ENCODE measurements around the gene LDB2. TPM values are rescaled to one million over a fixed set of nuclear protein-coding genes. Genes with fewer than 3 reads are reported as not detected.

The LDB2 gene
- total RNA-seq, 2 donors from 2014 or later, result 11.4 to 14.5 TPM

- no peaks in the 10 kb centered on the region for H3K36me3 ChIP-seq (ENCODE audit: control insufficient read depth, insufficient read depth, low read length)
- H3K27ac ChIP-seq (ENCODE audit: low read depth, low read length), result no peak overlapping the region
- no peak for TF ChIP-seq CTCF (conservative IDR thresholded peaks at IDR 0.05)
- H3K4me3 ChIP-seq (ENCODE audit: low read length), result no peak overlapping the region
- no peaks in the 10 kb centered on the region for H3K27me3 ChIP-seq (ENCODE audit: control insufficient read depth, insufficient read depth, low read length, poor library complexity, severe bottlenecking)
- WGBS, 2 experiments (ENCODE audit: insufficient coverage in 1 of 2, insufficient read length in 1 of 2), result 91 to 97% methylated on average over 3 of the region's 3 CpGs
- Mint-ChIP-seq H3K4me3 (no peak overlapping the region), H3K27ac (no peak overlapping the region), H3K27me3 (ENCODE audit: insufficient read depth) (no peaks in the 10 kb centered on the region), H3K36me3 (ENCODE audit: low read depth) (no peaks in the 10 kb centered on the region), H3K4me1 (peaks cover 19% of the 10 kb centered on the region), H3K9me3 (no peaks in the 10 kb centered on the region)
- DNase-seq, result no peak
- no peak overlapping the region for H3K9ac ChIP-seq (ENCODE audit: extremely low read depth, low read length, poor library complexity, severe bottlenecking)
- H3K9me3 ChIP-seq (ENCODE audit: control insufficient read depth, low read length), result no peaks in the 10 kb centered on the region
- H3K4me1 ChIP-seq (ENCODE audit: control insufficient read depth, insufficient read depth, low read length), result no peaks in the 10 kb centered on the region
Measured at GRCh38 chr4:16730522-16731205, 167.8 kb downstream of the LDB2 start.

- no peak overlapping the region for H3K4me3 ChIP-seq (ENCODE audit: low read length)
- H3K9me3 ChIP-seq (ENCODE audit: control insufficient read depth, low read length), result peaks cover 7% of the 10 kb centered on the region
- no peak overlapping the region for H3K27ac ChIP-seq (ENCODE audit: low read depth, low read length)
- Mint-ChIP-seq H3K4me1 (peaks cover 19% of the 10 kb centered on the region), H3K27ac (no peak overlapping the region), H3K9me3 (peaks cover 6% of the 10 kb centered on the region), H3K4me3 (no peak overlapping the region), H3K36me3 (ENCODE audit: low read depth) (no peaks in the 10 kb centered on the region), H3K27me3 (ENCODE audit: insufficient read depth) (no peaks in the 10 kb centered on the region)
- 71 to 81% methylated on average over 7 of the region's 7 CpGs for WGBS, 2 experiments (ENCODE audit: insufficient coverage in 1 of 2, insufficient read length in 1 of 2)
- H3K27me3 ChIP-seq (ENCODE audit: control insufficient read depth, insufficient read depth, low read length, poor library complexity, severe bottlenecking), result no peaks in the 10 kb centered on the region
- no peaks in the 10 kb centered on the region for H3K36me3 ChIP-seq (ENCODE audit: control insufficient read depth, insufficient read depth, low read length)
- no peak overlapping the region for H3K9ac ChIP-seq (ENCODE audit: extremely low read depth, low read length, poor library complexity, severe bottlenecking)
- no peak for DNase-seq
- no peaks in the 10 kb centered on the region for H3K4me1 ChIP-seq (ENCODE audit: control insufficient read depth, insufficient read depth, low read length)
- TF ChIP-seq CTCF (conservative IDR thresholded peaks at IDR 0.05), result no peak
Measured at GRCh38 chr4:16729336-16729735, 169.1 kb downstream of the LDB2 start.

- no peaks in the 10 kb centered on the region for H3K27me3 ChIP-seq (ENCODE audit: control insufficient read depth, insufficient read depth, low read length, poor library complexity, severe bottlenecking)
- H3K4me1 Mint-ChIP-seq, result peaks cover 19% of the 10 kb centered on the region
- H3K27ac Mint-ChIP-seq, result no peak overlapping the region
- no peak overlapping the region for H3K27ac ChIP-seq (ENCODE audit: low read depth, low read length)
- H3K4me3 ChIP-seq (ENCODE audit: low read length), result no peak overlapping the region
- H3K27me3 Mint-ChIP-seq (ENCODE audit: insufficient read depth), result no peaks in the 10 kb centered on the region
- H3K9me3 Mint-ChIP-seq, result peaks cover 7% of the 10 kb centered on the region
- no peak overlapping the region for H3K4me3 Mint-ChIP-seq
- peaks cover under 1% of the 10 kb centered on the region for H3K36me3 Mint-ChIP-seq (ENCODE audit: low read depth)
- peaks cover 7% of the 10 kb centered on the region for H3K9me3 ChIP-seq (ENCODE audit: control insufficient read depth, low read length)
- DNase-seq, result no peak
- H3K36me3 ChIP-seq (ENCODE audit: control insufficient read depth, insufficient read depth, low read length), result no peaks in the 10 kb centered on the region
- no peak overlapping the region for H3K9ac ChIP-seq (ENCODE audit: extremely low read depth, low read length, poor library complexity, severe bottlenecking)
- no peak for TF ChIP-seq CTCF (conservative IDR thresholded peaks at IDR 0.05)
- WGBS, 2 experiments (ENCODE audit: insufficient coverage in 1 of 2, insufficient read length in 1 of 2), result 67 to 77% methylated on average over 2 of the region's 2 CpGs
- no peaks in the 10 kb centered on the region for H3K4me1 ChIP-seq (ENCODE audit: control insufficient read depth, insufficient read depth, low read length)
Measured at GRCh38 chr4:16728849-16729248, 169.6 kb downstream of the LDB2 start.
